DMS 273 (cell line): Measurements from ENCODE around the gene CKS2.

Experiments
- DNase-seq: peaks from one replicate; lab custom pipeline; 2025; ENCODE audit not compliant: unreplicated experiment; lab: John Stamatoyannopoulos, UW

The CKS2 gene

GRCh38 chr9:89363921-89364665, 53.1 kb downstream of the CKS2 start:
- no peak for DNase-seq

DNA sequence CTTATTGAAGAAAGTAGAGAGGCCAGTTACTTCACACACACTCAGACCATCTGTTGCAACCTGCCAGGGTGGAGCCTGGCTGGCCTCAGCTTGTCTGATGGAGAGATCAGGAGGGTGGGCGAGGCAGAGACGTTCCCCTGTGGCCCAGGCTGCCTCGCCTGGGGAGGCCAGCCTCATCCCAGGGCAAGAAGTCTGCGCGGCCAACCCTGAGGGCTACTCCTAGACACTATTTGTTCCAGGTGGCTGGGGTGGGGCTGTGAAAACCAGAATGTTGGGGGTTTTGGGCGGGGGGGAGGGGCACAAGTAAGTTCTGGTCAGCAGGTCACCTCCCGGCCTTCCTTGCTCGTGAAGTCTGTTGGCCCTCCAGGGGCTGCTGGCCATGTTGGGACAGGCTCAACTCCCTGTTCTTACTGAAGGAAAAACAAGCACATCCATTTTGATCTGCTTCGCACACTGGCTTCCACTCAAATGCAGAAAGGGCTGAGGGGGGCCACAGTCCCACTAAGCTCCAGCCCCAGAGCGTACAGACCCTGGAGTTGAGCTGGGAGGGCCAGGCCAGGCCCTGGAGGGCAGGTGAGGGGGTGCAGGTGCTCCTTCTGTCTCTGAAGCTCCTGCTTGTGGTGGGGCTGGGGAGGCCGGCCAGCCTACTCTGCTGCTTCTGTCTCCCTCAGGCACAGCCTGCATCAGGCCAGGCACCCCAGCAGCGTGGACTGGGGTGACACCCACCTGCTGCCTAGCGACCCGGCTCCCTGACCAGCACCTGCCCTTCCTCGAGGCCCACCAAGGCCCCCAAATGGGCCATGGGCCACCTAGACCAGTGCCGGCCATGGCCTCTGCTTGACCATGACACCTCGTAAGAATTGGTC, 53.9 kb downstream of the CKS2 start:
- DNase-seq = peak; percentile 84

GRCh38 chr9:89365532-89365912, 54.5 kb downstream of the CKS2 start:
- no peak for DNase-seq
